GM18508 (cell line): Measurements from ENCODE around the gene PCNX2.

Experiments
- ATAC-seq: cut with Tn5 transposase; IDR thresholded peaks from one replicate; pipeline ENCODE4 v1.9.1; 2021; ENCODE audit warnings: moderate number of reproducible peaks; ENCODE audit not compliant: insufficient read depth, unreplicated experiment

The PCNX2 gene, protein sequence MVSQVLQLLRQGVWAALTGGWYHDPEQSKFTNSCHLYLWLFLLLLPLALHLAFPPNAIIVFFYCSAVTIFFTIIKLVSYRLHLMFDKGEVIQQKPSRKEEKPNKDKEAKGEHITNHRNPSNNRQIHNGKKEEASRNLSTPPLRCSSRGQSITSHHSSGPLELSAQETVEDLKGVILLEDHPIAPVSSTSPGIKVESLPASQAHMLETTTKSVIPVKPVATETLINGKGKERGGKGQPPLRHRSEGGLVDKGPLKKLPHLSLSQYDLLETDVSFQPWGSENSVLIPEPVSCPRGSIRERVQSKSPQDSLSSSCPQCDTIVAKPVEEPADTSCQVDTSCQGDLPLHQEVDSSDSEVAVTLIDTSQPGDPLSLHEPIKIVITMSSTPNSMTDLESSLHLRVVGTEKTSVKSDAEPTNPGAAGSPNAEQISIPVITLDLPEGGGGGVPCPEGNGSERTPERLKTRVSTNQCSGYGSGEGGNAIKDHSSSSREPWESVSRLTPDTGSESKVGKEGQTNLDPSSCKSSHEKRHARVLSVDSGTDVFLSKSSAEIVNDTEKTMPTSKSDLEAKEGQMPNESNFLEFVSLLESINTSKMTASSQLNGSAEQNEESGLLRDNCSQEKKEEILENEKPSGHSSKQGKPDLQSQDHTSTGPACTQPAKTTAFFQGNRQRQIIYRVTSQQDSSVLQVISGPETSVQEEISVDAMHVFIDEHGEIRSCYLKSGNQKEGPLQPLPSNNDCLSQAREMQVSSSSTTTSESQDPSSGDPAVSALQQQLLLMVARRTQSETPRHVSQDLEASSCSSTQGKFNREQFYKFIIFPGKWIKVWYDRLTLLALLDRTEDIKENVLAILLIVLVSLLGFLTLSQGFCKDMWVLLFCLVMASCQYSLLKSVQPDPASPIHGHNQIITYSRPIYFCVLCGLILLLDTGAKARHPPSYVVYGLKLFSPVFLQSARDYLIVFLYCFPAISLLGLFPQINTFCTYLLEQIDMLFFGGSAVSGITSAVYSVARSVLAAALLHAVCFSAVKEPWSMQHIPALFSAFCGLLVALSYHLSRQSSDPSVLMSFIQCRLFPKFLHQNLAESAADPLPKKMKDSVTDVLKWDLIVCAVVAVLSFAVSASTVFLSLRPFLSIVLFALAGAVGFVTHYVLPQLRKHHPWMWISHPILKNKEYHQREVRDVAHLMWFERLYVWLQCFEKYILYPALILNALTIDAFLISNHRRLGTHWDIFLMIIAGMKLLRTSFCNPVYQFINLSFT (N-terminal part only)

DNA sequence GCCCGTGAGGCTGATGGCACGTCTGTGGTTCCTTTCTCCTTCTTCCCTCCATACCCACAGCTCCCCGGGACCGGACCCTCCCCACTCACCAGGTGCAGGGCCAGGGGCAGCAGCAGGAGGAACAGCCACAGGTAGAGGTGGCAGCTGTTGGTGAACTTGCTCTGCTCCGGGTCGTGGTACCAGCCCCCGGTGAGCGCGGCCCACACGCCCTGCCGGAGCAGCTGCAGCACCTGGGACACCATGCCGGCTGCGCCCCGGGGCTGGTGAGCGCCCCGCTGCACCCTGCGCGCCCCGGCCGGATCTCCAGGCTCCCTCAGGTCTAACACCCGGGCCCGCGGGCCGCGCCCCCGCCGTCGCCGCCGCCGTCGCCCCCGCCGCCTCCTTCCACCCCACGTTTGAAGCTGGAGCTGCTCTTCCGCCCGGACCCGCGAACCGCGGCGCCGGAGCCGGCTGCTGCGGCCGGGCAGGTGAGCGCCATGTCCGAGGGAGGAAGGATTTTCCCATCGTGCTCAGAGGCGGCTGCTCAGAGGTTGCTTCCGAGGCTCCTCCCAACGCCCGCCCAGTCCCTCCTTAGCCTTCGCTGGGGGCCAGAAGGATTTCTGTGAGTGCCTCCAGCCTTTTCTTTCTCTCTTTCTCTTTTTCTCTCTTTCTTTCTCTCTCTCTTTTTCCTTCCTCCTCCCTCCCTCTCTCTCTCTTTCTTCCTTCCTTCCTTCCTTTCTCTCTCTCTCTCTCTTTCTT is at the start of gene PCNX2:
TSS of gene PCNX2 (minus strand) at position 489 of the 738 bp plus-strand sequence. CDS start at position 242, 247 bp downstream.
- ATAC-seq, result peak; percentile 76

DNA sequence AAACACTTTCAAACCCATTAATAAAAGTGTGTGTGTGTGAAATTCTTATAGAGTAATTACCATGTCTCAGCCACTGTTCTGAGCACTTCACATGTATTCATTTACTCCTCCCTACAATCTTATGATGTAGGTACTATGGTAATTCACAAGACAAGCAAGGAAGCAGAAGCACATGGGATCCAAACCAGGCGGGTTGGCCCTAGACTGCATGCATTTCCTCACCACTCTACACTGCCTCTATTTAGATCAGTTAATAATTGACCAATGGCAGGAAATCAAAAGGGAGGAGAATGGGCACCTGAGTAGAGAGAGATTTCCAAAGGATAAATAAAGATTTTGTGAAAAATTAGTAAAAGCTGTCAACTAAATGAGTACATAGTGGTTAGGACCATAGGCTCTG is 47.7 kb upstream of the PCNX2 start:
- no peak for ATAC-seq

DNA sequence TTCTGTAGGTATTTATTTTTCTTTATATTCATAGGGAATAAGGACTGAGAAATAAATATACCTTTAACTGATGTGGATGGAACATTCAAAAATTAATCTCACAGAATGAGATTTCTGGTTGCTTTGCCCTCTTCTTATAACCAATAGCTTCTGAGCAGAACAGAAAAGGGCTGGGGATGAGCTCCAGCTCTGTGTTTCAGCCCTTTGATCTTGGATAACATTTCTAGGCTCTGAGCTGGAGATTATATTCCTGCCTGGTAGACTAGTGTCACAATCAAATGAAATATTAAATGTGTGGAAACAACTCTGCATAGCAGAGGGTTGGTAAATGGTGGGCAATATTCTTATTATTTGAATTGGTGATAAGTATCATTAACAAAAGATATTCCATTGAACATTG is 46.6 kb upstream of the PCNX2 start:
- no peak for ATAC-seq

DNA sequence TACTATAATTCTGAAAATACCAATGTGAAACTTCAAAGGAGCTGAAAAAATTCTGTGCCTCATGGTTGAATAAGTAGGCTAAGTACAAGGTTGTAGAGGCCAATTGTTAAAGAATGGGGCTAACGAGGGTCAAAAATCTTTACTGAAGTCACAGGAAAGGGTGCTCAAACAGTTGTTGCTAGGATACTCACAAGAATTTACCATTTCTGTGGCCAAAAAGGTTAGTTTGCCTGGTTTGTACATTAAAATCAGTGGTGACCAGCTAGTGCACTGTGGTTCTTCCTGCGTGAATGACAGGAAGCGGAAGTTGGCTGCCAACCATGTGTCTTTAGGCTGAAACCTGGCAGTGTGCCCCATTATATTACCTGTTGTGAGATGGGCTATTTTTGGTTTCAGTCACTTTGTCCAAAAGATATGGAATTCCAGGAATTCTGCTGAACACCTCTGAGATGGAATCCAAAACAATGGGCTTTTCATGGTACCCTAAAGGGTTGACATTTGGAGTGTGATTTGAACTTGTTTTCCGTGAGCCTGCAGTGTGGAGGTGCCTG is 45.5 kb upstream of the PCNX2 start:
- ATAC-seq, result no peak

DNA sequence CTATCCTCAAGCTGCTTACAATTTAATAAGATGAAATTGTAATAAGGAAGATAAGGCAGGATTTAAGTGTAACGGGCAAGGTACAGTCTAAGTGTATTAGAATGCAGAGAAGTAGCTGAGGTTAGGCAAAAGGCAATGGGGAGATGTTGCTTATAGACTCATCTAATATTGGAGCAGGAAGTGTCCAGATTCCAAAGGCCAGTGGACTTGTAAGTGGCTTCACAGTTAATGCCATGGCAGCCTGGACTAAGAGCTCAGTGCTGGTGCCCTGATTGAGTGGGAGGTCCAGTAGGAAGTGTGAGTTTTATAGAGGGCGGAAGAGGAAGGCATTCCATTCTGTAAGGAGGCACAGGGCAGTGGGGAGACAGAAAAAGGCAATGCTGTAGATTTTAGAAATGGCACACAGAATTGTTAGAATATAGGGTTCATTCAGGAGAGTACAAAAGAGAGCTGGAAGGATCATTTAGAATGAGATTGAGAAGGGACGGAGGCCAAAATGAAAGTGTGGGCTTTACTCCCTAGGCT is 44.6 kb upstream of the PCNX2 start:
- no peak for ATAC-seq

DNA sequence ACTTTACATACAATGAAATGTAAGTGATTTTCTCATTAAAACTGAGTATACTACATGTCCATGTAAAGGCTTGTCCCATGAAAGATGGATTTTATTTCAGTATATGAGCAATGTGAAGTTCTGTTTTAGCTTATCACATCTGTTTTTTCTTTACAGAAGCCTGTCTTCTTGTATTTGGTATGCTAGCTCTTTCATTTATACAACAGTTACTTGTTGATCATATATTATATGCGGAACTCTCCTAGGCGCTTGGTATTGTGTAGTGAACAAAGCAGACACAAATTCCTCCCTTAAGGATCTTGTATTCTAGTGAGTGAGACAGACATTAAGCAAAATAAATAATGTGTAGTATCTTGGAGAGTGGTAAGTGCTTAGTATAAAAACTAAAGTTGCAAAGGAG is 42.6 kb upstream of the PCNX2 start:
- ATAC-seq, result no peak

DNA sequence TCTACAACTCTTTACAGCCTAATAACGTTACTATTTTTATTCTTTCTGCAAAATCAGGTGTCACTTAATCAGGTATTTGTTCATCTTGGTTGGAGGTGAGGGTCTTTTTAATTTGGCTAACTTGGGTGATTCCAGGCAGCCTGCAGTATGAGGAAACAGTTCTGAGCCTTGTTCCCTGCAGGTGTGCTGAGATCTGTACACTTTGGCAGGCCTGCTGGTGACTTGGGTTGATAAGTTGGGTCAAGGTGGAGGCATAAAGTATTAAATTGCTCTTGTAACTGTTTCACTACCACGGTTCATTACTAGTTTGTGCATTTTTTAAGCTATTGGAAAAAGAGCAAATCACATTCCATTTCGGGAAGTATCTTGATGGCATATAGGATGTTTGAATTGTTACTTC is 42.0 kb upstream of the PCNX2 start:
- no peak for ATAC-seq

- ATAC-seq, result no peak
Measured at GRCh38 chr1:233336554-233337456, 41.3 kb upstream of the PCNX2 start.

DNA sequence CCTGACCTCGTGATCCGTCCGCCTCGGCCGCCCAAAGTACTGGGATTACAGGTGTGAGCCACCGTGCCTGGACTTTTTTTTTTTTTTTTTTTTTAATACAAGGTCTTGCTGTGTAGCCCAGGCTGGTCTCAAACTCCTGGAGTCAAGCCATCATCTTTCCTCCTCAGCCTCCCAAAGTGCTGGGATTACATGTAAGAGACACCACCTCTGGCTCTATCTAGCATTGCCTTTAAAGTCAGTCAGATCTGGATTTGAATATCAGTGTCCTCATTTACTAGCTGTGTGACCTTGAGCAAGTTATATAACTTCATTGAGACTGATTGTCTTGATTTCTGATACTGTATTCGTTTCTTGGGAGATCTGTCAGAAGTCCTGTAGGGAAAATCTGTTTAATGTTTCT is 38.6 kb upstream of the PCNX2 start:
- no peak for ATAC-seq

DNA sequence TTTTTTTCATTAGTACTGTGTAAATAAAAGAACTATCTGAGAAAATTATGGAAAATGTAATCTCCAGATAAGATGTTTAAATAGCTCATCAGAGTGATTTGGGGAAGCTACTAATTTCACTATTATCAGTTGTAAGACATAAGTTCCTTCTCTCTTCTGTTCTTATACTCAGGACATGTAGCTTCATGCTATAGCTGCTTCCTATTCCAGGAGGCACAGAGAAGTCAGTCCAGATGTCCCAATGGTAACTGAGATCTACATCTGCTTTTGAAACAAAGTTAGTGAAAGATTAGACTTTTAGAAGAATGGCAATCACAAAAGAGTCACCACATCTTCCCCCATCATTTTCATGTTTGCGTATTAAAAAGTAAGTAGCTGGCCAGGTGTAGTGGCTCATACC is 37.6 kb upstream of the PCNX2 start:
- no peak for ATAC-seq

GRCh38 chr1:233331676-233332519 is 36.4 kb upstream of the PCNX2 start:
- ATAC-seq, result no peak

DNA sequence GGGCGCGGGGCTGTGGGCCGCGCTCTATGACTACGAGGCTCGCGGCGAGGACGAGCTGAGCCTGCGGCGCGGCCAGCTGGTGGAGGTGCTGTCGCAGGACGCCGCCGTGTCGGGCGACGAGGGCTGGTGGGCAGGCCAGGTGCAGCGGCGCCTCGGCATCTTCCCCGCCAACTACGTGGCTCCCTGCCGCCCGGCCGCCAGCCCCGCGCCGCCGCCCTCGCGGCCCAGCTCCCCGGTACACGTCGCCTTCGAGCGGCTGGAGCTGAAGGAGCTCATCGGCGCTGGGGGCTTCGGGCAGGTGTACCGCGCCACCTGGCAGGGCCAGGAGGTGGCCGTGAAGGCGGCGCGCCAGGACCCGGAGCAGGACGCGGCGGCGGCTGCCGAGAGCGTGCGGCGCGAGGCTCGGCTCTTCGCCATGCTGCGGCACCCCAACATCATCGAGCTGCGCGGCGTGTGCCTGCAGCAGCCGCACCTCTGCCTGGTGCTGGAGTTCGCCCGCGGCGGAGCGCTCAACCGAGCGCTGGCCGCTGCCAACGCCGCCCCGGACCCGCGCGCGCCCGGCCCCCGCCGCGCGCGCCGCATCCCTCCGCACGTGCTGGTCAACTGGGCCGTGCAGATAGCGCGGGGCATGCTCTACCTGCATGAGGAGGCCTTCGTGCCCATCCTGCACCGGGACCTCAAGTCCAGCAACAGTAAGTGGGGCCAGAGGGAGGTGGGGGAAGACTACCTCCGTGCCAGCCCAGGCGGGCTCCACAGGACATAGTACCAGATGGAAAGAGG is 32.8 kb upstream of the PCNX2 start:
- no peak for ATAC-seq

GRCh38 chr1:233327651-233328141 is 32.2 kb upstream of the PCNX2 start, which contains the start of gene MAP3K21:
Gene MAP3K21 (plus strand): TSS chr1:233327724. CDS start chr1:233328029, 305 bp downstream.
- ATAC-seq, result no peak

- ATAC-seq, result no peak
Measured at GRCh38 chr1:233326811-233327650, 31.5 kb upstream of the PCNX2 start.

DNA sequence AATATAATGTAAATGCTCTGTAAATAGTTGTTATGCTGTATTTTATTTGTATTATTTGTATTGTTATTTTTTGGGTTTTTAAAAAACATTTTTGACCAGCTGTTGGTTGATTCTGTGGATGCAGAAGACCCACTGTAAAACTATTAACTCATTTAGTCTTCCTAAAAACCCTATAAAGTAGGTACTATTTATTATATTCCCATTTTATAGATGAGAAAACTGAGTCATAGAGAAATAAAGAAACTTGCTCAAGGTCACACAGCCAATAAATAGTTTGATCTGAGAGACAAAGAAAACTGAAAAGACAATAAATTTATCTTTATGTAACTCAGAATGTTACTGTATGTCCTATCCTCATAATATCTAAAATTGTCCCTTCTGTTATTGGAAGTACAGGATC is 30.8 kb upstream of the PCNX2 start:
- ATAC-seq, result no peak

DNA sequence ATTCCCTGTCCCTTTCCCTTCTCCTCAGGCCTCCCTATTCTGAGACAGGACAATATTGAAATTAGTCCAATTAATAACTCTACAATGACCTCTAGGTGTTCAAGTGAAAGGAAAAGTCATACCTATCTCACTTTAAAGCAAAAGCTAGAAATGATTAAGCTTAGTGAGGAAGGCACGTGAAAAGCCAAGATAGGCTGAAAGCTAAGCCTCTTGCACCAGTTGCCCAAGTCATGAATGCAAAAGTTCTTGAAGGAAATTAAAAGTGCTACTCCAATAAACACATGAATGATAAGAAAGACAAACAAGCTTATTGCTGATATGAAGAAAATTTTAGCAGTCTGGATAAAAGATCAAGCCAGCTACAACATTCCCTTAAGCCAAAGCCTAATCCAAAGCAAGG is 28.2 kb upstream of the PCNX2 start:
- ATAC-seq, result no peak
